IMR-90 (cell line): ENCODE data around the gene GH1.

Source experiments
- CTCF ChIP-seq: conservative IDR thresholded peaks from 2 replicates; pipeline ENCODE4 v1.5.1; 2012; ENCODE audit warnings: mild to moderate bottlenecking, low read depth, low read length, improper control_type of control experiment
- ELK1 ChIP-seq: fragments of 150-350 bp; IDR thresholded peaks from 2 replicates; pipeline ENCODE4 v1.6.1; 2016; ENCODE audit warnings: low read depth, mild to moderate bottlenecking, low read length, moderate library complexity, borderline replicate concordance
- FOS ChIP-seq: fragments of 150-350 bp; IDR thresholded peaks from 2 replicates; pipeline ENCODE4 v1.6.1; 2016; ENCODE audit warnings: low read depth, low read length
- MAZ ChIP-seq: IDR thresholded peaks from 2 replicates; pipeline ENCODE4 v1.6.1; 2012; ENCODE audit warnings: low read depth, mild to moderate bottlenecking, low read length, improper control_type of control experiment, moderate library complexity, borderline replicate concordance
- POLR2A ChIP-seq: IDR thresholded peaks from 2 replicates; pipeline ENCODE4 v1.6.1; 2012; ENCODE audit warnings: mild to moderate bottlenecking, low read depth, low read length
- RAD21 ChIP-seq: IDR thresholded peaks from 2 replicates; pipeline ENCODE4 v1.6.1; 2012; ENCODE audit warnings: low read length, improper control_type of control experiment
- SMC3 ChIP-seq: fragments of 150-350 bp; IDR thresholded peaks from 2 replicates; pipeline ENCODE4 v1.6.1; 2016; ENCODE audit warnings: low read depth, mild to moderate bottlenecking, antibody characterized with exemption, low read length, moderate library complexity

GRCh38 chr17:63939401-63939800 is 20.8 kb upstream of the GH1 start:
- TF ChIP-seq CTCF (no peak), POLR2A (no peak), ELK1 (no peak), RAD21 (no peak), MAZ (no peak), SMC3 (no peak), FOS (no peak)
